HEK293 (cell line): ENCODE results near the gene CLIP1.
"Not testable (repeated sequence)": the region's sequence is repeated elsewhere in the genome, so short reads cannot be mapped to it uniquely, and the experiment has no call there.

ENCODE experiments used
- CTCF ChIP-seq: fragments of 450-650 bp; formaldehyde crosslinking; IDR thresholded peaks from 2 replicates; pipeline ENCODE4 v1.5.1; 2016; ENCODE audit warnings: missing biosample characterization, missing genetic modification characterization
- INSM2 ChIP-seq: fragments of 450-650 bp; formaldehyde crosslinking; IDR thresholded peaks from 2 replicates; pipeline ENCODE4 v1.5.1; 2016; ENCODE audit warnings: missing biosample characterization, missing genetic modification characterization
- TRIM28 ChIP-seq: IDR thresholded peaks from 2 replicates; pipeline ENCODE4 v1.6.1; 2011; ENCODE audit warnings: low read length, control low read depth, borderline replicate concordance
- ZNF274 ChIP-seq, 2 experiments: fragments of 200-500 bp in 1 of 2; fragments of 450-650 bp in 1 of 2; sonication (Bioruptor generic) in 1 of 2; formaldehyde crosslinking in 1 of 2; IDR thresholded peaks; 2 replicates each; pipeline versions ENCODE4 v1.5.1 to v1.6.1; 2014 to 2016; ENCODE audit warnings: borderline replicate concordance in 1 of 2, inconsistent platforms in 1 of 2, low read length in 1 of 2, missing biosample characterization in 1 of 2, missing genetic modification characterization in 1 of 2
- ZNF341 ChIP-seq: fragments of 450-650 bp; formaldehyde crosslinking; IDR thresholded peaks from 2 replicates; pipeline ENCODE4; 2016; ENCODE audit warnings: low read depth, missing biosample characterization, missing genetic modification characterization
- ZNF426 ChIP-seq: fragments of 450-650 bp; formaldehyde crosslinking; IDR thresholded peaks from 2 replicates; pipeline ENCODE4 v1.5.1; 2017; ENCODE audit warnings: missing biosample characterization, missing genetic modification characterization, mild to moderate bottlenecking, inconsistent platforms, moderate library complexity
- ZNF510 ChIP-seq: fragments of 450-650 bp; formaldehyde crosslinking; IDR thresholded peaks from 2 replicates; pipeline ENCODE4 v1.5.1; 2018; ENCODE audit warnings: mild to moderate bottlenecking, missing genetic modification characterization, missing biosample characterization; ENCODE audit not compliant: insufficient replicate concordance

- TF ChIP-seq CTCF (tag by site-specific recombination); ZNF426 (tag by site-specific recombination); ZNF341 (tag by site-specific recombination); ZNF274 (IDR thresholded peaks at IDR 0.05; ENCODE audit: low read length); ZNF274 (tag by site-specific recombination; IDR thresholded peaks at IDR 0.05; ENCODE audit: borderline replicate concordance); ZNF510; INSM2 (tag by site-specific recombination); TRIM28: not testable (repeated sequence)
Observed at GRCh38 chr12:122419094-122419493, 3.4 kb downstream of the CLIP1 start.
